Measurements from ENCODE around the gene TACC2.

- TF ChIP-seq CTCF (IDR thresholded peaks at IDR 0.05) (no peak), POLR2A (IDR thresholded peaks at IDR 0.05) (peak in 2 of 4 donors; percentile 71 to 74), EP300 (IDR thresholded peaks at IDR 0.05) (no peak), POLR2AphosphoS5 (IDR thresholded peaks at IDR 0.05) (peak in 2 of 3 donors; percentile 66 to 89)
Observed at GRCh38 chr10:122019414-122019975, 30.5 kb downstream of the TACC2 start.
